Erythroblast (primary cell): ENCODE results near the gene CRB1.

Experiments used
- DNase-seq, 2 experiments: peaks; one replicate each; lab custom pipeline; 2025; lab: John Stamatoyannopoulos, UW
- GATA1 ChIP-seq: IDR thresholded peaks from 2 replicates; pipeline ENCODE4 v1.6.1; 2011; ENCODE audit warnings: low read depth, mild to moderate bottlenecking, control low read depth, low read length, moderate library complexity
- POLR2A ChIP-seq: IDR thresholded peaks from 2 replicates; pipeline ENCODE4 v1.6.1; 2011; ENCODE audit warnings: mild to moderate bottlenecking, low read length

CRB1 gene

DNA sequence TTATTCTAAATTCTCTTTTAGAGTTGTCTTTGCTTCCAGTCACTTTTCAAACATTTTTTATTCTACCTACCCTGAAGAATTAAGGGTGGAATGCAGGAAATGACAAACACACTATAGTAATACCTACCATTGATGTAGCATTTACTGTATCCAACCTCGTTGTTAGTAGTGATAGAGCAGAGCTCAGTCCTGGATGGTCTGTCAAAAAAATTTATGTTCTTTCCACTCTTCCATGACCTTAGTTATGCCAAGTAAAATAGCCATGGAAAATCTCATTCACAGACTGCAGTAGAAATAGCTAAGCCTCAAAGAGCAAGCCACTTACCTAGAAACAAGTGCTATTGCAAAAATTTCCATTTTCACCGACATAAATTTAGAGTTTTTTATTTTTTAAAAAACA is 74.6 kb downstream of the CRB1 start:
- no peak for TF ChIP-seq POLR2A
- no peak for TF ChIP-seq GATA1
- DNase-seq, result no peak

DNA sequence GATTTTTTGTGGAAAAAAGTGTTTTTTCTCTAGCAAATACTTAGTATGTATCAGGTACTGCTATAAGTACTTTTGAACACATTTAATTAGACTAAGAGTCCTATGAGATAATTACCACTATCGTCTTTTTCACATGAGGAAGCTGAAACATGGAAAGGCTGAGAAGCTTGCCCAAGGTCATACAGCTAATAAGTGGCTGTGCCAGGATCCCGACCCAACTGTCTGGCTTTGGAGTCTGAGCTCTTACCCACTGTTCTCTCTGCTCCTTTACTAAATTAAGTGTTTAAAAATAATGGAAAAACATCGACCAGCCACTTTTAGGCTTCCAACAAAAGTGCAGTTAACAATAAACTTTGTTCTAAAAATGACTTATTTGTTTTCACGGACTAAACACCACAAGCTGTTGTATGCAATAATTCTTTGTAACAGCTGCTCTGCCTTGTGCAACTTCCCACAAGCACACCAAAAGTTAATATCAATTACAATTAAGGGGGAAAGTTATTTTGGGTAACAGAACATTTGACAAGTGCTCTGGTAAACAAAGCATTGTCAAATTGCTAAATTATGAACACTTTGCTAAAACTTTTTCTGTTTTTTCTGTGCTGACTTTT is 75.7 kb downstream of the CRB1 start:
- no peak for TF ChIP-seq GATA1
- no peak for TF ChIP-seq POLR2A
- DNase-seq, result no peak

DNA sequence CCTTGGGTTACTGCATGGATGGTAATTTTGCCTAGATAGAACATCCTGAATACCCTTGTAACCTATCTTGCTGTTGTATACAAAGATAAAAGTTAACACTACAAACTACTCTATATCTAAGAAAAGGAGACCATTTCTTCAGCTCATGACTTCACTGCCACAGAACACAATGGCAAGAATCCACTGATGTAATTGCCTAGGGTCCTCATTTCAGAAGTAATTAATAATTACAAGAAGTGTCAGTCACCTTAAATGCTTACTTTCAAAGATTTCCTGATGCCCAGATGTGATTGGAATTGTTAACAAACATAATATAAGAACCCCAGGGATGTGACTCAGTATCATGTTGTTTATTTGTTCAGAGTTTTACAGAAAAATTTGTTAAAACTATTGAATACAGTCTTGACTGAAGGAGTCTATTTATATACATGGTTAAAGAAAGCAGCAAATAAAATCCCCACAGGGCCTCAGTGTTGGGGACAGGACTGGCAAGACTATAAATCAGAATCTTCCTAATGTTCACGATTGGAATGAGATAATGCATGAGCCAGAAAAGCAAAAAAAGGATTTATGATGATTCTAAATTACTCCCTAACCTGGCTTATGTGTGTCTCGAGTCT is 83.9 kb downstream of the CRB1 start:
- DNase-seq, result no peak
- no peak for TF ChIP-seq POLR2A
- TF ChIP-seq GATA1, result no peak

DNA sequence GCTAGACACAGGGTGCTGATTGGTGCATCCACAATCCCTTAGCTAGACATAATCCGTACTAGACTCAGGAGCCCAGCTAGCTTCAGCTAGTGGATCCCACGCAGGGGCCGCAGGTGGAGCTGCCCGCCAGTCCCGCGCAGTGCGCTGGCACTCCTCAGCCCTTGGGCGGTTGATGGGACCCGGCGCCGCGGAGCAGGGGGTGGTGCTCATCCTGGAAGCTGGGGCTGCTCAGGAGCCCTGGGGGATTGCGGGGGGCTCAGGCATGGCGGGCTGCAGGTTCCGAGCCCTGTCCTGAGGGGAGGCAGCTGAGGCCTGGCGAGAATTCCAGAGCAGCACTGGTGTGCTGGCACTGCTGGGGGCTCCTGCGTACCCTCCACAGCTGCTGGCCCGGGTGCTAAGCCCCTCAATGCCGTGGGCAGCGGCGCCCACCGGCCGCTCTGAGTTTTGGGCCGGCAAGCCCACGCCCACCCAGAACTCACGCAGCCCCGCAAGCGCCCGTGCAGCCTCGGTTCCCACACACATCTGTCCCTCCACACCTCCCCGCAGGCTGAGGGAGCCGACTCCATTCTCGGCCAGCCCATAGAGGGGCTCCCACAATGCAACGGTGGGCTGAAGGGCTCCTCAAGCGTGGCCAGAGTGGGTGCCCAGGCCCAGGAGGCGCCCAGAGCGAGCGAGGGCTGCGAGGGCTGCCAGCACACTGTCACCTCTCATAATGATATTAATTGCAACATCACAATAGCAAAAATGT is 87.4 kb downstream of the CRB1 start:
- no peak for DNase-seq
- no peak for TF ChIP-seq POLR2A

DNA sequence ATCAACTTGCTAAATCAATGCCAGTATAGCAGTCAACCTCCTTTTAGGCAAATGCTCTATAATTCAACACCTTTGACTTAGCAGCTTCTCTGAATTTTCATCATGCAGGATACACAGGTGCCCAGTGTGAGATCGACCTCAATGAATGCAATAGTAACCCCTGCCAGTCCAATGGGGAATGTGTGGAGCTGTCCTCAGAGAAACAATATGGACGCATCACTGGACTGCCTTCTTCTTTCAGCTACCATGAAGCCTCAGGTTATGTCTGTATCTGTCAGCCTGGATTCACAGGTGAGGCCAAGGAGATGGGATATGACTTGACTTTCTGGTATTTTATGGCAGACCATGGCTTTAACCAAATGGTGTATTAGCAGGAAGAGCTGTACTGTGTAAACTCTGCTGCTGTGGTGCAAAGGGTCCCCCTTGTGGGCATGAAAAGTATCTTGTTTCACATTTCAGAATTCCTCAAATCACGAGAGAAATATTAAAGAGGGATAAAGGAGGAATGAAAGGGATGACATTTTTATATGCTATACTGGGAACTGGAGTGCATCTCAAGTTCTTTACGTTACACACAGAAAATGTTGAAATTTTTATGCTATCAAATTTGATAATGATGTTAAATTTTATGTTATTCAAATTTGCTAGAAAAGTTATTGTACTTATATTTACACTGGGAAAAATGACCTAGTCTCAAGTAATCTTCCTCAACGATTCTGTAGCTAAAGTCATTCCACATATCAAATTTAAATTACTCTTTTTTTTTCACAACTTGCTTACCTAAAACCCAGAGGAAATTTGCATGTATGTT is 88.9 kb downstream of the CRB1 start:
- TF ChIP-seq GATA1, result no peak
- TF ChIP-seq POLR2A, result no peak
- DNase-seq, result peak; percentile 36 to 65

DNA sequence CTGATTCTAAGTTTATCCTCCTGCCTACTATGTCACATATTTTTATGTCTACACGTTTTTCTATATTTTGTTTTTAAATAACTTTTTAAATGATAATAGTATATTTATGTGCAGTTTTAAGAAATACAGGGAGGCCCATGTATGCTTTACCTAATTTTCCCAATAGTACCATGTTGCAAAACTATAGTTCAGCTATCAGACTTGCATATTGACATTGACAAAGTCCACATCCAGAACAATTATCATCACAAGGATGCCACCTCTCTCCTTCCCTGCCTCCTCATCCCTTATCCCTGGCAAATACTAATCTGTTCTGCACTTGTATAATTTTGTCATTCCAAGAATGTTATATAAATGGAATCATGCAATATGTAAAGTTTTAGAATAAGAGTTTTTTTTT is 90.9 kb downstream of the CRB1 start:
- DNase-seq, result no peak
- TF ChIP-seq GATA1, result no peak
- no peak for TF ChIP-seq POLR2A

DNA sequence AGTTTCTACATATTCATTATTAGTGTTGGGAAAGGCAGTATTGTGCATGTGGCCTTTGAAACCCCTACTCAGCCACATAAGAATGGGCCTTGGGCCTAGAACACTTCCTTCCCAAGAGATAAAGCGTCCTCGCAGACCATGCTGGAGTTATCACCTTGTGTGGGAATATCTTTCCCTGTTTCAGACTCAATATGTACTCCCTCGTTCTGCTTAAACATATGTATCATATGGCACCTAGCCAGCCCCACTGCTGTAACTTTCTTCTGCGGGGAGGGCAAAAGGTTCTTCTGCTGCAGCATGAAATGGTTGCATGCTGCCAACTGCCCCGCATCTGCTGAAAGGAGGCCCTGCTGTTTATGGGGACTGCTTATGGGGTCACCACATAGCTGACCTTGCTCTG is 92.0 kb downstream of the CRB1 start:
- TF ChIP-seq POLR2A (no peak), GATA1 (no peak)
- DNase-seq, result no peak

DNA sequence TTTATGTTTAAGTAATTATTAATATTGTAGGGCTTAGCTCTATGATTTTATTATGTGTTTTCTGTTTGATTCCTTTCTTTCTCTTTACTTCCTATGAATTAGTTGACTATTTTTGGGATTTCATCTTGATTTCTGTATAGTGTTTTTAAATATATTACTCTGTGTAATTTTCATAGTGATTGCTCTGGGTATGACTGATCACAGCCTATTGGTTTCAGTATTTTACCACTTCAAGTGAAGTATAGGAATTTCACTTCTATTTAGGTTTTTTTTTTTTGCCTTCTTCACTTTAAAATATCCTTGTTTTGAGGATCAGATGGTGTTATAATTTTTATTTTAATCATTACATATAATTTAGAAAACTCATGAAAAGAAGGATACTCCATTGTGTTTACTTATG is 94.8 kb downstream of the CRB1 start:
- TF ChIP-seq GATA1 (no peak), POLR2A (no peak)

DNA sequence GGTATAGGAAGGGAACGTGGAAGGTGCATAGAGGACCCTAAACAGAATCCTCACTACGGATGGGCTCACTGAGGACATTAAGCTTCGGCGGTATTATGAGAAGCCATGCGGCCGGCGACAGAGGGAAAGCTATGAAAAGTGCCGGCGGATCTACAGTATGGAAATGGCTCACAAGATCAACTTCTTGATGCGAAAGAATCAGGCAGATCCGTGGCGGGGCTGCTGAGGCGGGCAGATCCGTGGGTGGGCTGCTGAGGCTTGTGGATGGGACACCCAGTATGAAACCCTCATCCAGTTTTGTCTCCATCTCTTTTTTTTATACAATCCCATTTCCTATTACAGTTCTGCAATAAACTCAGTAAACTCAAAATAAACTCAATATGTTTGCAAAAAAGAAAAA is 95.8 kb downstream of the CRB1 start:
- TF ChIP-seq GATA1, result no peak
- no peak for TF ChIP-seq POLR2A
- DNase-seq, result no peak

More for the DNA sequence above, 94.8 kb downstream of the CRB1 start:
- no peak for DNase-seq

DNA sequence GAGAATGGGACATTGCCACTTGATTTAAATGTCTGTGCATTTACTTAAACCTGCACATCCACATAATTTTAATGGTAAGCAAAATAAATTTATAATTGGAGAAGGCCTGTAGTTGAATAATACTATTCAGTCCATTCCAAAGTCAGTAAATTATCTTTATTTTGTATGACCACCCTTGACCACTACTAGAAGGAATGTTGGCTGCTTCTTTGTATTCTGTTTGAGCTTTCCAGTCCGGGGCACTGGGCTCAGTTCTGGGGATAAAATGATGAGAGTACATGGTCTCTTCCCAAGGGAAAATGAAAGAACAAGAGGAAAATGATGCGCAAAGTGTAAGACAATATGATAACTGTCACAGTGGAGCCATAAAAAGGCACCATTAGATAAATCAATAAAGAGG is 98.9 kb downstream of the CRB1 start:
- DNase-seq, result no peak
- TF ChIP-seq POLR2A, result no peak
- TF ChIP-seq GATA1, result no peak

DNA sequence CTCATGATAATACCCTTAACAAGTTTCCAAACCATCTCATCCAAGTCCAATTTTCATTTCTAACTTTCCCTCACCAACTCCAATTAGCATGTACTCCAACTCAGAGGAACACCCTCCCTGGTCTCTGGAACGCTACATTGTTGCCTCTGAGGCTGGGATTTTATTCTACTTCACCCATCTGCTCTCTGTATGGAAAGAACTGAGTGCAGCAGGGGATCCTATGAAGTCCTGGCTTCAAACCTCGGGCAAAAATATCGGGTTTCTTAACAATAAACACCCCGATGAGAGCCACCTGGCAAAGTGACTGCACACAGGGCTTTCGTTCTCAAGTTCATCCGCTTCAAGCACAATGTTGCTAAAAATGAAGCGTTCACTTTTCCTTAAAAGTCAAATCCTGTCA is 99.6 kb downstream of the CRB1 start:
- TF ChIP-seq GATA1, result no peak
- TF ChIP-seq POLR2A, result no peak
- no peak for DNase-seq

DNA sequence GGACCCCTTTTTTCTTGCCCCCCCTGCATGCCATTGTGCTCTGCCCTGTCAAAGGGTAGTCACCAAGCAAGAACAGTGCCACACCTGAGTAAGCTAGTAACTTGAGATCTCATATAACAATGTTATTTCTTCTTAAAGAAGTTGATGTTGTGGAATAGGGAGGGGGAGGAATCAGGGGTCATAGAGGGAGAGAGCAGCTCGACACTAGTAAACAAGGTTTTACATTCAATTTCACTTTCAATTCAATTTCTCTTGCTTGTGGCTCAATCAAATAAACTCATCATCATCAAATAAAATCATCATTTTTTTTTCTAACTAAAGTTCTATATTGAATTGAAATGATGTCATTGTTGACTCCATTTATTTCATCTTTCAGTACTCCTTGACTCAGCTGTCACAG is 106.4 kb downstream of the CRB1 start:
- DNase-seq, result no peak

DNA sequence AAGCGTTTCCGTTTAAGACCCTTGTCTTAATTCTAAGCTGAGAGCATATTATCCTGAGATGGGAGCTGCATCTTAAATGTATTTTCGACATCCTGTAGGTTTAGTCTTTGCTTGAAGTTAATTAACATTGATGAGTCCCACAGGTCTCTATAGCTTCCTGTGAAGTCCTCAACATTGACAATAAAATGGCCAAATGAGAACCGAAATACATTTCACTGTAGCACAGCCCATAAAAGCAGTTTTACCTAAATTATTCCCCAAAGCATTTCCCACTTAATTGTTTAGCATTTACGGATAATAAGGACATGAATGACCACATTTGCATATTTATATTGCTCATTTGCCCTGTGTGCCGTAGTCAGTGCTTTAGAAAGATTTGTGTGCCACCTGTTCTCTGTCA is 116.4 kb downstream of the CRB1 start:
- no peak for DNase-seq
- TF ChIP-seq GATA1, result no peak
- TF ChIP-seq POLR2A, result no peak

More for the DNA sequence above, 106.4 kb downstream of the CRB1 start:
- TF ChIP-seq POLR2A (no peak), GATA1 (no peak)

DNA sequence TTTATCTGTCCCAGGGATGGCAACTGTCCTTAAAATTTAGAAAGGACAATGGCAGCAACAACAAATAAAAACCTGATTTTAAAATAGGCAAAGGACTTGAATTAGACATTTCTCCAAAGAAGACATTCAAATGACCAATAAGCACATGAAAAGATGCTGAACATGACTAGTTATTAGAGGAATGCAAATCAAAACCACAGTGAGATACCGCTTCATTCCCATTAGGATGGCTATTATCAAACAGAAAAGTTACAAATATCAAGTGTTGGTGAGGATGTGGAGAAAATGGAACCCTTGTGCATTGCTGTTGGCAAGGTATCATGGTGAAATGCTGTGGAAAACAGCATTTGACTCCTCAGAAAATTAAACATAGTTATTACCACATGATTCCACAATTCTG is 120.7 kb downstream of the CRB1 start:
- no peak for DNase-seq
- no peak for TF ChIP-seq GATA1
- no peak for TF ChIP-seq POLR2A
